GM21717 (cell line): ENCODE measurements around the gene CACFD1.

Experiments
- ATAC-seq: cut with Tn5 transposase; IDR thresholded peaks from one replicate; pipeline ENCODE4 v1.9.1; 2021; ENCODE audit warnings: mild to moderate bottlenecking, moderate library complexity; ENCODE audit not compliant: unreplicated experiment

Gene CACFD1

GRCh38 chr9:133463864-133464615, 4.3 kb downstream of the CACFD1 start:
- no peak for ATAC-seq

GRCh38 chr9:133464638-133465037, 4.9 kb downstream of the CACFD1 start:
- no peak for ATAC-seq

DNA sequence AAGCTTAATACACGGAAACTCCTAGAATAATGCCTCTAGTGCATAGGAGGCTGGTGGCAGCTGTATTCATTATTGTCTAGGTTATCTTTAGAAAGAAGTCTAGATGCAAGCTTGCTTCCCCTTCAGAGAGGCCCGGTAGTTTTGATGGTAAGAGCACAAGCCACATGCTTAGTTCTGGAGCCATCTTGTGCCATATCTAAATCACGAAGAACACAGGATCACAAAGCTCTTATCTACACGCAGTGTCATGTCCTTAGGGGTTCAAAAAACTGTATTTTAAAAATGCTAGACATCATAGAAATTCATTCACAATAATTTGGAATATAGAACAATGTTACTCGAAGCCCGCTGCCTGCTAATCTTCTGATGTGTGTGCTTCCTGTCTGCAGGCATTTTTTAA, 6.2 kb downstream of the CACFD1 start:
- no peak for ATAC-seq

GRCh38 chr9:133467101-133467500, 7.3 kb downstream of the CACFD1 start:
- no peak for ATAC-seq

- ATAC-seq, result no peak
Measured at GRCh38 chr9:133468374-133468773, 8.6 kb downstream of the CACFD1 start.

DNA sequence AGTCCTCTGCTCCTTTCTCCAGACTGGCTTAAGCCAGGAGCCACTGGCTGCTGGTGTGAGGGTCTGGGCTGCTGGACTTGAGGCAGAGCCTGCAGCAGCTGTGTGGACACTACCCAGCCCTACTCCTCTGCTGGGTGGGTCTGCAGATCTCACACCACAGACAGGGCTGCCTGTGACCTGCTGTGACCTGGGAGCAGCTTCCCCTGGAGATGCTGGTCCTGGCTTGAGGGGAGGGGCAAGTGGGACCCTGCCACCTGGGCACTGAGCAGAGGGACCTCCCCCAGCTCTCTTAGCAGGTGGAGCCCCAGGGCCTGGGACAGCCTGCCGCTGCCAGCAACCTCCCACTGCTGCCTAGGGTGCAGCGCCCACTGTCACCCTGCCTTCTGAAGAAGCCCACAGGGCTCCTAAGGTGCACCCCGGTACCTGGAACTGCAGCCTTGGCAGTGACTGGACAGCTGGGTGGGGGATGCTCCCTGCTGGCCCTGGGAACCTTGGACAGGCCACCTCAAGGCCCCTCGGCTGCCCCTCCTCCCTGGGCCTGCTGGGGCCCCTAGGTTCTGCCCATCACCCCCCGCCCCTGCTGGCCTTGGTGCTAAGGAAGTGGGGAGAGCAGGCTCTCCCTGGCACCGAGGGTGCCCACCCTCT, 9.1 kb downstream of the CACFD1 start:
- ATAC-seq, result no peak

DNA sequence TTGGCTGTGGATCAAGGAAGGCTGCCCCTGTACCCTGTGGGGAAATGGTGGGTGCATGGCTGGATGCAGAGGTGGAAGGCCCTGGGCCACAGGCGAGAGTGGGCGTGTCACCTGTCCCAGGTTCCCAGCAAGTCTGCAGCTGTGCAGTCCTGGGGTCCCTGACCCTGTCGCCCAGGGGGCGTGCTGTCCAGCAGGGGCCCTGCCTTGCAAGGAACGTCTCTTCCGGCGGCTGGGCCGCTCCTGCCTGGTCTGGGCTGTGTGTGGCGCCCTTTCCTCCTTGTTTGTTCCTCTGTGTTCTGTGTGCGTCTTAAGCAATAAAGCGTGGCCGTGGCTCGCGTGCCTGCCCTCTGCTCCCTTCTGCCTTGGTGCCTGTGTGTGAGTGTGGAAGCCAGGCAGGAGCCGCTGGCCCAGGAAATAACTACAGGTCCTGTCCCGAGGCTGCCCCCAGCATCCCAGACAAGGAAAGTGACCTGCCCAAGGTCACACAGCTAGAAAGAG, 10.7 kb downstream of the CACFD1 start:
- no peak for ATAC-seq

GRCh38 chr9:133470988-133471387, 11.2 kb downstream of the CACFD1 start:
- no peak for ATAC-seq

DNA sequence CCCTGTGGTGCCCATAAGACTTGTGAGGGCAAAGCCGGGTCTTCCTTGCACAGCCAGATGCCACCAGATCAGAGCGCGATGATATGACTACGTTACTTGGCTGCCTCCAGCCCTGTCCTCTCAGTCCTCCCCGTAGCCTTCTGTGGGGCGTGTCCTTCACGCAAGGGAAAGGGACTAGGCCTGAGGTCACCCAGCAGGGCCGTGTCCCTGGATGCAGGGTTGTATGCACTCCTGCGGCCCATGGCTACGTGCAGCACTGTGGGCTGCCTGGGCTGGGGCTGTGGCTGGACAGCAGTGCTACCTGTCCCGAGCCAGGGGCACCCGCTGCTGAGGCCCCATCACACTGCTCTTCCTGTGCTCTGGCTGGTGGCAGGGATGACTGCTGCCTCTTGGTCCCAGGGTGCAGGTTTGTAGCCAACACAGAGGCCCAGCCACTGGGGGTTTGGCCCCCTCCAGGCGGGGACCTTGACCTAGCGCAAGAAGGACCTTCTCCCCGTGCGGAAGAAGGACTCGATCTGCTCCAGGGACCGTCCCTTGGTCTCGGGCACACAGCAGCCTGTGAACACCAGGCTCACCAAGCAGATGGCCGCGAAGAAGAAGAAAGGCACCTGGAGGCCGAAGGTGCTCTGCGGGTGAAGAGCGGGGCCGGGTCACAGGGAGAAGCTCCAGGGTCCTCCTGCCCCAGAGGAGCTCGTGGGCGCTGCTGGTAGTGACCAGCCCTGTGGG, 11.9 kb downstream of the CACFD1 start:
- no peak for ATAC-seq

- ATAC-seq, result no peak
Measured at GRCh38 chr9:133472277-133472645, 12.5 kb downstream of the CACFD1 start.

DNA sequence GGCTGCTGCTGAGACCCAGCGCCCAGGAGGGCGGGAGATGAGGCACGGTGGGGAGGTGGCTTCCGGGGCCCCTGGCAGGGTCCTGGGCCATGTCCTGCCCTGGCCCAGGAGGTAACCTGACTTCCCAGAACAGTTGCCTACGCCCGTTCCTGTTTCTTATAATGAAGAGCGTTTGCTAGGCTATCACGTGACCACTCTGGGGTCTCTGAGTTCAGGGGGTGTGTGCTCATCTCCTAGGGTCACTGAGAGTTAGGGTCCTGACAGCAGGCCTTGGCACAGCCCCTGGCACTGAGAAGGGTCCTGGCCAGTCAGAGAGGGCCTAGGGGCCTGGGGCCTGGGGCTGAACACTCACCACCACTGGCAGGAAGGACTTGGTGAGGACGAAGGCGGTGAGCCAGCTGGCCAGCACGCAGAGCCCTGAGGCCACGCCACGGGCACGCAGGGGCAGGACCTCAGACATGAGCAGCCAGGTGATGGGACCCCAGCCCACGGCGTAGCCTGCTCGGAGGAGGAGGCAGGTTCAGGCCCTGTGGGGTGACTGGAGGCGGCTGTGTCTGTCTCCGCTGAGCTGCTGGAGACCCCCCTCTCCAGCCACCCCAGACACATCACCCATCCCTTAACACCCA, 13.1 kb downstream of the CACFD1 start:
- no peak for ATAC-seq

DNA sequence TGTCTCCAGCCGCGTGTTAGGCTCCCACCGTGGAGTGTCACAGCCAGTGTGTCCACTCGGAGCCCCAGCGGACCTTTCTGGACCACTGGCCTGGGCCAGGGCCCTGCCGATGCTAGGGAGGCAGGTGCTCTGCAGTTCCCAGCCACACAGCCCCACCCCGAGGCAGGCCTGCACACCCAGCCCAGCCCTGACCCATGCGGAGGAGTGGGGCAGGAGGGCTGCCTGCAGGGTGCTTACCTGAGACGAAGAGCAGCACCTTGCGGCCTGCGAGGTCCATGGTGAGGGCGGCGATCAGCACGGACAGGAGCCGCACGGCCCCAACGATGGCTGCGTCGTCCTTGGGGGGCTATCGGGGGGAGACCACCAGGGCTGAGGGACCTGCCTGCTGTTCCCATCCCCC, 14.0 kb downstream of the CACFD1 start:
- no peak for ATAC-seq

- ATAC-seq, result no peak
Measured at GRCh38 chr9:133474215-133474614, 14.4 kb downstream of the CACFD1 start.

GRCh38 chr9:133474853-133475252, 15.1 kb downstream of the CACFD1 start:
- no peak for ATAC-seq

DNA sequence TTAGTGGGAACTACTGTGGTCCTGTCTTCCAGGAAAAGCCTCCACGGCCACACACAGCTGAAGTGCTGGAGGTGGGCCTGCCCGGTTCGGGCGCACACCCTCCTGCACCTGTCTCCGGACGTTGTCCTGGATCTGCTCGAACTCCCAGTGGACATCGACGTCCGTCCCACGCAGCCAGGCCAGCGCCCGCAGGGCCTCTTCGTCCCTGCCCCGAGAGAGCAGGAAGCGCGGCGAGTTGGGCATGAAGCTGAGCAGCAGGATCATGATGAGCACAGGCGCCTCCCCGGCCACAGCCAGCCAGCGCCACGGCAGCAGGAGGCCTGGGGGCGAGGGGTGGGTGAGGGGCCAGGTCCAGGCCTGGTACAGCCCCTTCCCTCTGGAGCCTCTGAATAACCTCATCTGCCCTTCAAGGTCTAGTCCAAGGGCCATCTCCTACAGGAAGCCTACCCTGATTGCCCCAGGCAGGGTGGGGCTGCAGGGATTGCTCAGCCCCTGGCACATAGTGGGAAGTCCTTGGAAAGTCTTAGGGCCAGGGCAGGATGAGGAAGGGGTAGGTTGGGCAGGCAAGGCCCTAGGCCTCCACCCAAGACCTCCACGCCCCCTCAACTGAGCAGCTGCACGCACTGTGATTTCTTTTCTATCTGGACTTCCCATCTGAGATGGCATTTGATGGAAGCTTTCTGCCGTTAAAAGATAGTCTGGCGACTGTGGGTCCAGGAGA, 15.7 kb downstream of the CACFD1 start:
- ATAC-seq, result no peak

DNA sequence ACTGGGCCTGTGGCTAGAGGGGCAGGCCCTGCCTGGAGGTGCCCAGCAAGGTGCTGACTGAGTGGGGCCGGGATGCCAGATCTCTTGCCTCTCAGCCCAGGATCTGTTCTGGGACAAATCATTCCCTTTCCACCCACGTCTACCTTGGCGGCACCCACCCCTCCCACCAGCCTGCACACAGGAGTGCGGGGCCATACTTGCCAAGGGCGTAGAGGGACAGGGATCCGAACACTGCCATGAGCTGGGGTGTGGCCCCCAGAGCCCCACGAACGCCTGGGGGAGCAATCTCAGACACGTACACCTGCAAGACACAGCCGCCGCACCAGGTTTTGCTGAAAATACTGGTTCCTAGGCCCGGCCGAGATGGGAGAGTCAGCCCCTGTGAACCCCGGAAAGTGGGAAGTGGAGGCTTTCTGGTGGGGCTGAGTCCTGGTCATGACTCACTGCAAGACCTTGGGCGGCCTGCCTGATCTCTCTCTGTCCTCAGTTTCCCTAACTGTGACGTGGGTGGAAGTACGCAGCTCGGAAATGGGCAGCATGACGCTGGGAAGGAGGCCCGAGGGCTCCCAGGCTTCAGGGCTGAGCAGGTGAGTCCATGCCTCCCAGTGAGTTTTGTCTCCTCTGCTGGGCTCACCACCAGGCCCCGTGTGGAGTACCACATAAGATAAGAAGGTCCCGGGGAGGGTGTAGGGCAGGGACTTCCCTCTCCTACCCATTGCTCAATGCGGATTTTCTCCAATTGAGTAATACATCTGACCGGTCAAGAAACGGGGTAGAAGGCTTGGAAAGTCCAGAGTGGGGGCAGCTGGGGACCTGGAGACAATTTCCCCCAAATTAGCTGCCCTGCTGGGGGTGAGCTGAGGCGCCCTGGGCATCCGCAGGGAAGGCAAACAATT, 16.5 kb downstream of the CACFD1 start:
- no peak for ATAC-seq

- no peak for ATAC-seq
Measured at GRCh38 chr9:133476941-133477340, 17.2 kb downstream of the CACFD1 start.

GRCh38 chr9:133477461-133477860, 17.7 kb downstream of the CACFD1 start:
- ATAC-seq, result no peak

- ATAC-seq, result peak; percentile 49
Measured at GRCh38 chr9:133477992-133478850, 18.4 kb downstream of the CACFD1 start.
